CD8-positive, alpha-beta memory T cell (primary cell): ENCODE results near the gene CARHSP1. TPM values are rescaled to one million over a fixed set of nuclear protein-coding genes. Genes with fewer than 3 reads are reported as not detected.
"Not testable (repeated sequence)": the region's sequence is repeated elsewhere in the genome, so short reads cannot be mapped to it uniquely, and the experiment has no call there.

Experiments used
- CTCF ChIA-PET: fragments of 350-600 bp; sonication (Branson Sonifier 250); formaldehyde crosslinking; loops from one replicate; lab custom pipeline; 2021; ENCODE audit warnings: antibody characterized with exemption; lab: Charles Lee
- POLR2A ChIA-PET: fragments of 350-600 bp; sonication (Branson Sonifier 250); formaldehyde crosslinking; loops from one replicate; lab custom pipeline; 2021; ENCODE audit warnings: antibody characterized with exemption; lab: Charles Lee
- DNase-seq, 5 donors: peaks; one replicate each; pipeline versions ENCODE4 v3.0.0 to v3.0.0-alpha.2; 2020 to 2022; ENCODE audit warnings: mixed read lengths in 1 of 5
- H3K27ac ChIP-seq: one replicate; pipeline ENCODE4 v1.7.0; 2013; ENCODE audit warnings: low read depth, mild to moderate bottlenecking, low read length, moderate library complexity
- H3K27me3 ChIP-seq: 2 replicates; pipeline ENCODE4 v1.7.0; 2013; ENCODE audit warnings: low read length, mild to moderate bottlenecking; ENCODE audit not compliant: insufficient read depth, poor library complexity, severe bottlenecking
- H3K36me3 ChIP-seq: 2 replicates; pipeline ENCODE4 v1.7.0; 2013; ENCODE audit warnings: mild to moderate bottlenecking, low read length, moderate library complexity; ENCODE audit not compliant: insufficient read depth
- H3K4me1 ChIP-seq: 2 replicates; pipeline ENCODE4 v1.7.0; 2013; ENCODE audit warnings: mild to moderate bottlenecking, low read length, moderate library complexity; ENCODE audit not compliant: insufficient read depth
- H3K4me3 ChIP-seq: 2 replicates; pipeline ENCODE4 v1.7.0; 2013; ENCODE audit warnings: mild to moderate bottlenecking, low read length
- H3K9me3 ChIP-seq: 2 replicates; pipeline ENCODE4 v1.7.0; 2013; ENCODE audit warnings: mild to moderate bottlenecking, low read length
- H3K27ac Mint-ChIP-seq, 8 donors: one replicate each; pipeline ENCODE4 v1.8.0; 2020 to 2021; ENCODE audit warnings: mixed read lengths in 8 of 8, mild to moderate bottlenecking in 6 of 8, inconsistent platforms in 3 of 8, moderate library complexity in 3 of 8
- H3K27me3 Mint-ChIP-seq, 2 donors: one replicate each; pipeline ENCODE4 v1.8.0; 2020 to 2021; ENCODE audit warnings: mixed read lengths in 2 of 2, mild to moderate bottlenecking in 1 of 2, moderate library complexity in 1 of 2
- H3K36me3 Mint-ChIP-seq, 3 donors: one replicate each; pipeline ENCODE4 v1.8.0; 2020 to 2021; ENCODE audit warnings: mixed read lengths in 3 of 3, inconsistent platforms in 1 of 3, mild to moderate bottlenecking in 1 of 3
- H3K4me1 Mint-ChIP-seq, 3 donors: one replicate each; pipeline ENCODE4 v1.8.0; 2020 to 2021; ENCODE audit warnings: mixed read lengths in 3 of 3, inconsistent platforms in 1 of 3, mild to moderate bottlenecking in 1 of 3
- H3K4me3 Mint-ChIP-seq, 7 donors: one replicate each; pipeline ENCODE4 v1.8.0; 2020 to 2021; ENCODE audit warnings: mixed read lengths in 7 of 7, mild to moderate bottlenecking in 6 of 7, moderate library complexity in 4 of 7, inconsistent platforms in 2 of 7
- H3K9me3 Mint-ChIP-seq, 5 donors: one replicate each; pipeline ENCODE4 v1.8.0; 2020 to 2022; ENCODE audit warnings: mixed read lengths in 5 of 5, mild to moderate bottlenecking in 3 of 5, moderate library complexity in 2 of 5, inconsistent platforms in 1 of 5
- polyA plus RNA-seq: library from polyadenylated mRNA; unstranded; fragments of 300-500 nt; fragmentation: Illumina TruSeq; gene quantifications from one replicate; pipeline ENCODE4 v1.2.3, GENCODE V29; 2021
- total RNA-seq, 2 experiments: library from RNA; stranded (reverse); gene quantifications; one replicate each; pipeline ENCODE4 v1.2.3, GENCODE V29; 2021

The CARHSP1 gene
- total and polyA plus RNA-seq, 3 experiments from 2014 or later: 52.6 to 58.5 (median 57.8) TPM

- H3K4me1 Mint-ChIP-seq: peaks cover 11 to 26% (median 15%) of the 10 kb centered on the region in 3 donors
- H3K36me3 Mint-ChIP-seq, CTCF ChIA-PET, DNase-seq, H3K9me3 ChIP-seq, H3K27ac Mint-ChIP-seq, H3K4me3 ChIP-seq, H3K27me3 ChIP-seq, H3K9me3 Mint-ChIP-seq, H3K4me1 ChIP-seq, H3K4me3 Mint-ChIP-seq, H3K36me3 ChIP-seq, H3K27ac ChIP-seq, POLR2A ChIA-PET, H3K27me3 Mint-ChIP-seq: not testable (repeated sequence)
These were observed 31.2 kb downstream of the CARHSP1 start for GRCh38 chr16:8837594-8837993.

GRCh38 chr16:8836797-8837196 is 32.0 kb downstream of the CARHSP1 start:
- H3K4me3 Mint-ChIP-seq, H3K9me3 Mint-ChIP-seq, H3K36me3 Mint-ChIP-seq, POLR2A ChIA-PET, DNase-seq, CTCF ChIA-PET, H3K27me3 Mint-ChIP-seq, H3K27ac ChIP-seq, H3K4me1 ChIP-seq, H3K9me3 ChIP-seq, H3K27ac Mint-ChIP-seq, H3K27me3 ChIP-seq, H3K4me3 ChIP-seq, H3K36me3 ChIP-seq: not testable (repeated sequence)
- H3K4me1 Mint-ChIP-seq: peaks cover 17 to 26% (median 18%) of the 10 kb centered on the region in 3 donors

DNA sequence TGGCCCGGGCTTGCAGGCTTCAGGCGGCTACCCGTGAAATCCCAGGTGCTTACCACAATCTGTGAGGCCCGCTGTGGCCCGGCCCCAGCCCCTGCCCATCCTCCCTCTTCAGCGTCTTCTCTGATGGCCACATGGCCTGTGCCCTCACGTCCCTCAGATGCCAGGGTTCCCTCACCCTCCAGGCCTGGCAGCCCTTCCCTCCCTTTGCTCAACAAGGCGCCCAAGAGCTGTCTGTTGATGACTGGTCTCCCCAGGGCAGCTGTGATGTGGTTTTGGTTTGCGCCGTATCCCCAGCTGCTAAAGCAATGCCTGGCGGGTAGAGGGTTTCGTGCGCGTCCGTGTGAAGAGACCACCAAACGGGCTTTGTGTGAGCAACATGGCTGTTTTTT is 36.1 kb downstream of the CARHSP1 start:
- peak overlapping the region in 4 of 8 donors; percentile 46 to 94 (median 69) for H3K27ac Mint-ChIP-seq
- H3K9me3 Mint-ChIP-seq: no peaks in the 10 kb centered on the region
- Histone ChIP-seq H3K4me1 (no peaks in the 10 kb centered on the region), H3K36me3 (peaks cover 18% of the 10 kb centered on the region), H3K4me3 (no peak overlapping the region), H3K27ac (no peak overlapping the region), H3K9me3 (no peaks in the 10 kb centered on the region), H3K27me3 (no peaks in the 10 kb centered on the region)
- CTCF ChIA-PET: no interaction called here
- peaks cover 19 to 28% (median 27%) of the 10 kb centered on the region in 3 donors for H3K4me1 Mint-ChIP-seq
- POLR2A ChIA-PET: no interaction called here
- H3K4me3 Mint-ChIP-seq: peak overlapping the region in 1 of 7 donors; percentile 82
- no peaks in the 10 kb centered on the region for H3K27me3 Mint-ChIP-seq
- peaks cover 5 to 41% (median 8%) of the 10 kb centered on the region in 3 donors for H3K36me3 Mint-ChIP-seq
- no peak for DNase-seq

DNA sequence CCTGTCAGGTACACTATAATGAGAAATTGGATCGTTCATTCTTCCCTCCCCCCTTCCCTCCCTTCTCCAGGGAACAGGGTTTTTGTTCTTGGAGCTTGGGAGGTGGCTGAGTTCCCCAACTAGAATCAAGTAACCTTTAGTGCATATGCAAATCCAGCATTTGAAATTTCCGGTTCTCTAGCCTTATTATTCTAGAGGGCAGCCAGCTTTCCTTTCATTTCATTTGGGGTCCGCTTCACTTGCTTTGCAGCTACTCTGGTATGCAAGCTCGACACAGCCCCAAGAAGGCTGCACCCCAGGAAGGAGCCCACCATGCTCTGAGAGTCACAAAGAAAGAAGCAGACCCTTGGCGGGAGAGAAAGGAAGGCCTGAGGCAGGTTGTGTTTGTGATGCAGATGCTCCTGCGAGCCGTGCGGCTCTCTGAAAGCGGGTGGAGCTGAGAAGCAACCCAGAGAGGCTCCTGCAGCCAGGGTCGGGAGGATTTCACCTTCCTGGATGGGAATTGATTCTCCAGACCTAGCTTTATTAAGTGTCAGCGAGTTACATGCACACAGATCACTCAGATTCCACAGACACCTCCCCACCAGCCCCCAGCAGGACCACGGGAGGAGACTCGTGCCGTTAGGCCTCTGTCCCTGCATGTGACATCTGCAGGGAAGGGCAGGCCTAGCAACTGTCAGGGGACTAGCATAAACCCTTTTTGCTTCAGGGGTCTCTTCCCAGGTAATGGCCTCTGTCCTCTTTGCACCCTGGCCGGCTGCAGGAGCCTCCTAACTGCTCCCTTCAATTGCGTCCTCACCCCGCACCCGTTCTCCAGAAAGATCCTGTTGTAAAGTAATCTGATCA is 36.7 kb downstream of the CARHSP1 start:
- no peaks in the 10 kb centered on the region for H3K9me3 Mint-ChIP-seq
- peaks cover 19 to 28% (median 27%) of the 10 kb centered on the region in 3 donors for H3K4me1 Mint-ChIP-seq
- H3K27me3 Mint-ChIP-seq: no peaks in the 10 kb centered on the region
- Histone ChIP-seq H3K4me1 (no peaks in the 10 kb centered on the region), H3K9me3 (no peaks in the 10 kb centered on the region), H3K36me3 (peaks cover 18% of the 10 kb centered on the region), H3K4me3 (no peak overlapping the region), H3K27ac (no peak overlapping the region), H3K27me3 (no peaks in the 10 kb centered on the region)
- peak overlapping the region in 2 of 8 donors; percentile 58 to 74 for H3K27ac Mint-ChIP-seq
- H3K4me3 Mint-ChIP-seq: peak overlapping the region in 1 of 7 donors; percentile 82
- ChIA-PET CTCF (no interaction called here), POLR2A (no interaction called here)
- peaks cover 5 to 41% (median 8%) of the 10 kb centered on the region in 3 donors for H3K36me3 Mint-ChIP-seq
- DNase-seq: no peak

DNA sequence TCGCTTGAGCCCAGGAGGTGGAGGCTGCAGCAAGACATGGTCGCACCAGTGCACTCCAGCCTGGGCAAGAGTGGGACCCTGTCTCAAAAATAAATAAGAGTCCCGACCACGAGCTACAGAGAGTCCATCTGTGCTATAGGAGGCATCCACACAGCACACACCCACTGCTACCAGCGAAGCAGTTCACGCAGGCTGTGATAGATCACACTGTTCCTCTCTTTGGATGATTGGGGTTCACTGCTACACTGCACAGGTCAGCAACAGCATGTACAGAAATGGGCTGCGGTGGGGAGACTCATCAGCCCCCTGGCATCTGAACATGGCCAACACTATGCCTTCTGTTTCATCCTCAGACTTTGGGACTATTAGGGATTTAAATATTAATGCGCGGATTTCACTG is 37.4 kb downstream of the CARHSP1 start:
- peaks cover 5 to 44% (median 8%) of the 10 kb centered on the region in 3 donors for H3K36me3 Mint-ChIP-seq
- peaks cover 19 to 28% (median 27%) of the 10 kb centered on the region in 3 donors for H3K4me1 Mint-ChIP-seq

DNA sequence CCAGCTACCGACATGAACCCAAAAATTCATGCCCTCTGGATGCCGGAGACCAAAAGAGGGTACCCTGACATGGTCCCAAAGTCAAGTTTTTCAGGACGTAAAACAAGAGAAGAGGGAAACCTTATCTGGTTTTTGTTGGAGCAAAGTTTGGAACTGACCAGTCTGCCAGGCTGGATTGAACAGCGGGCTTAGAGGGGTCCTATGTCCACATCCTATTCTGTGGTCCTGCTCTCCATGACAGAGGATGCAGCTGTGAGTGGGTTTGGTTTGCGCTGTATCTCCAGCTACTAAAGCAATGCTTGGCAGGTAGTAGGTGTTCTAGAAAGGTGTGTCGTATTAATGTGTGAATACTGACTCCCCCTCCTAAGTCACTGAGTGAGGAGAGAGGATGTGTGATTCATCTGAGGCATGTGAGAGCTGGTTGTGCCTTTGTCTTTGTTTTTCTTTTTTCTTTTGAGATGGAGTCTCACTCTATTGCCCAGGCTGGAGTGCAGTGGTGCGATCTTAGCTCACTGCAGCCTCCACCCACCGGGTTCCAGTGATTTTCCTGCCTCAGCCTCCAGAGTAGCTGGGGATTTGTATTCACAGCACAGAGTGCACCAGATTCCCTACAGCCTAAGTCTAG is 40.2 kb downstream of the CARHSP1 start:
- Histone ChIP-seq H3K9me3 (no peaks in the 10 kb centered on the region), H3K4me3 (no peak overlapping the region), H3K27ac (no peak overlapping the region), H3K36me3 (peaks cover 18% of the 10 kb centered on the region), H3K4me1 (no peaks in the 10 kb centered on the region), H3K27me3 (no peaks in the 10 kb centered on the region)
- peaks cover 5 to 56% (median 12%) of the 10 kb centered on the region in 3 donors for H3K36me3 Mint-ChIP-seq
- no peaks in the 10 kb centered on the region for H3K9me3 Mint-ChIP-seq
- no peaks in the 10 kb centered on the region for H3K27me3 Mint-ChIP-seq
- CTCF ChIA-PET: no interaction called here
- H3K4me3 Mint-ChIP-seq: no peak overlapping the region
- no peak for DNase-seq
- no peak overlapping the region for H3K27ac Mint-ChIP-seq
- peaks cover 14 to 23% (median 17%) of the 10 kb centered on the region in 3 donors for H3K4me1 Mint-ChIP-seq
- POLR2A ChIA-PET: no interaction called here

More for the DNA sequence above, 37.4 kb downstream of the CARHSP1 start:
- Mint-ChIP-seq H3K4me3 (no peak overlapping the region), H3K9me3 (no peaks in the 10 kb centered on the region), H3K27me3 (no peaks in the 10 kb centered on the region), H3K27ac (peak overlapping the region in 1 of 8 donors; percentile 38)
- Histone ChIP-seq H3K27me3 (no peaks in the 10 kb centered on the region), H3K9me3 (no peaks in the 10 kb centered on the region), H3K27ac (no peak overlapping the region), H3K4me1 (no peaks in the 10 kb centered on the region), H3K4me3 (no peak overlapping the region), H3K36me3 (peaks cover 18% of the 10 kb centered on the region)
- POLR2A ChIA-PET: no interaction called here
- no peak for DNase-seq
- CTCF ChIA-PET: interaction anchor here (1.0 kb wide), 1 partner anchor 22 kb away, joined by 3 read pairs; no protein-coding TSS in a partner anchor

DNA sequence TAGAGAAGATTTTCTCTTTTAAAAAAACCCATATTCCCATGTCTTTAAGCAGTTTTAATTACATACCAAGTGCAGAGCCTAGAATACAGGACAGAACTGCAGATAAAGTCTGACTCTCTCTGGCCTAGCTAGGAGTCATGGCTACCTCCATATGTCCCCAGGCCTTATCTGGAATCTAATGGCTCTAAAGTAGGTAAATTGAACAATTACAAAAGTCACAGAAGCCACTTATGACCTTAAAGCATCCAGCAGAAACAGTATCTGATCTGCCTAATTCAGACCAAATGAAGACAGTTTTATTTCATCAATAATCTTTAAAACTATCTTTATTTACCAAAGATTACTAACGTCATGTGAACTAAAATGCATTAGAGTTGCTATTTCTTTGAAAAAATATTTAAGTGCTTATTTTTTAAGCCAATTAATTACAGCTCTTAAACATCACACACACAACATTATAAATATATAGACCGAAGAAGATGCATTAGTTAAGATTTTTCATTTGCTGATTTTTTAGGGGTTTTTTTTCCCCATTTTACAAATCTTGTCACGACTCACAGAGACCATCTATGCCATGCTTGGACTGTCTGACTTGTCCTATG is 42.4 kb downstream of the CARHSP1 start:
- CTCF ChIA-PET: no interaction called here

DNA sequence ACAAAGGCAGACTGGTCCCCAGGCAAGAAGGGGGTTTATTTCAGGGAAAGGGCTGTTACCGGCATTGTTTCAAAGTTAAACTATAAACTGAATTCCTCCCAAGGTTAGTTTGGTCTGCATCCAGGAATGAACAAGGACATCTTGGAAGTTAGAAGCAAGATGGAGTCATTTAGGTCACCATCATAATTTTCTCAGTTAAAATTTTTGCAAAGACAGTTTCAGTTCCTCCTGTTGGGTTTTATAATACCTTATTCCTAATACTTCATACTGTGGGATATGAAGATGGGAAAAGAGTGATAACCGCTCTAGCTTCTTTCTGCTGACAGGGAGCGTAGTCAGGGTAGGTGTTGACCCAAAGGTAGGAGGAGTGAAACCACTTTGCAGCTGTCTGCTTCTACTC is 46.4 kb downstream of the CARHSP1 start:
- peaks cover 10 to 14% (median 12%) of the 10 kb centered on the region in 3 donors for H3K4me1 Mint-ChIP-seq
- ChIA-PET CTCF (no interaction called here), POLR2A (no interaction called here)
- H3K27ac Mint-ChIP-seq: peak overlapping the region in 3 of 8 donors; percentile 5 to 85 (median 61)
- no peak for DNase-seq
- Histone ChIP-seq H3K27me3 (no peaks in the 10 kb centered on the region), H3K9me3 (no peaks in the 10 kb centered on the region), H3K4me3 (no peak overlapping the region), H3K36me3 (peaks cover 12% of the 10 kb centered on the region), H3K4me1 (peaks cover 3% of the 10 kb centered on the region), H3K27ac (no peak overlapping the region)
- no peaks in the 10 kb centered on the region for H3K9me3 Mint-ChIP-seq
- H3K27me3 Mint-ChIP-seq: no peaks in the 10 kb centered on the region
- H3K4me3 Mint-ChIP-seq: no peak overlapping the region
- H3K36me3 Mint-ChIP-seq: peaks cover 1 to 63% (median 12%) of the 10 kb centered on the region in 3 donors

More for the DNA sequence above, 42.4 kb downstream of the CARHSP1 start:
- H3K9me3 Mint-ChIP-seq: no peaks in the 10 kb centered on the region
- Histone ChIP-seq H3K4me3 (no peak overlapping the region), H3K27me3 (no peaks in the 10 kb centered on the region), H3K9me3 (no peaks in the 10 kb centered on the region), H3K36me3 (peaks cover 9% of the 10 kb centered on the region), H3K4me1 (no peaks in the 10 kb centered on the region), H3K27ac (no peak overlapping the region)
- no peak overlapping the region for H3K4me3 Mint-ChIP-seq
- POLR2A ChIA-PET: no interaction called here
- no peak for DNase-seq
- no peaks in the 10 kb centered on the region for H3K27me3 Mint-ChIP-seq
- peaks cover 5 to 64% (median 12%) of the 10 kb centered on the region in 3 donors for H3K36me3 Mint-ChIP-seq
- H3K27ac Mint-ChIP-seq: peak overlapping the region in 1 of 8 donors; percentile 50
- H3K4me1 Mint-ChIP-seq: peaks cover 6 to 11% (median 9%) of the 10 kb centered on the region in 3 donors
